AG04449 (cell line): ENCODE measurements around the gene MAPRE2.

Experiments
- CTCF ChIA-PET: fragments of 350-600 bp; formaldehyde crosslinking; extraction: SDS; loops from one replicate; lab custom pipeline; 2021; ENCODE audit warnings: antibody characterized with exemption; lab: Yijun Ruan, JAX
- POLR2A ChIA-PET: fragments of 400-600, 350-600 bp; formaldehyde crosslinking; extraction: SDS; loops from one replicate; lab custom pipeline; 2020; ENCODE audit warnings: antibody characterized with exemption, inconsistent platforms; lab: Yijun Ruan, JAX
- DNase-seq: peaks from one replicate; pipeline ENCODE4 v3.0.0-alpha.2; 2010; ENCODE audit warnings: low read depth, low spot score
- H3K4me3 ChIP-seq: 2 replicates; pipeline ENCODE4 v1.5.1; 2011; ENCODE audit warnings: low read depth, mild to moderate bottlenecking, control low read depth, low read length
- TF ChIP-seq, protein P1 (sequence below): IDR thresholded peaks from one replicate; pipeline ENCODE4 v1.5.1; 2011; ENCODE audit warnings: mild to moderate bottlenecking, moderate library complexity, low read length, control low read depth, inconsistent platforms; ENCODE audit not compliant: insufficient read depth; ENCODE audit errors: missing control alignments

MAPRE2 gene

DNA sequence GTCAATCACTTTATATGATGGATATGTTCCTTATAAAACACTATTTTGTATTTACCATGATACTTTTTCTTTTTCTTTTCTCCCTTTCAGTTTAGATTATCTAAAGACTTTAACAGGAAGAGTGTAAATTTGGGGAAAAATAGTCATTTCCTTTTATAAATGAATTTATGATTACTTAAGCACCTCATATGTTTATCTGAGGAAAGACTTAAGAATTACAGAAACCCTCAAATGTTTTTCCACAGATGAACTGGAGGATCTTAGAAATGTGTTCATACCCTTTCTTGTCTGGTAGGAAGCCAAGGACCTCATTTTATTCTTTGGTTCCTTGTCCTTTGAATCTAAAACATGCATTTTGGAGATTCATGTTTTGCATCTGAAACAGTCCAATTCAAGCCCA, 36.7 kb downstream of the MAPRE2 start:
- CTCF ChIA-PET = interaction anchor here (0.9 kb wide), 1 partner anchor 38 kb away, joined by 3 read pairs; no protein-coding TSS in a partner anchor
- TF ChIP-seq, protein P1, sequence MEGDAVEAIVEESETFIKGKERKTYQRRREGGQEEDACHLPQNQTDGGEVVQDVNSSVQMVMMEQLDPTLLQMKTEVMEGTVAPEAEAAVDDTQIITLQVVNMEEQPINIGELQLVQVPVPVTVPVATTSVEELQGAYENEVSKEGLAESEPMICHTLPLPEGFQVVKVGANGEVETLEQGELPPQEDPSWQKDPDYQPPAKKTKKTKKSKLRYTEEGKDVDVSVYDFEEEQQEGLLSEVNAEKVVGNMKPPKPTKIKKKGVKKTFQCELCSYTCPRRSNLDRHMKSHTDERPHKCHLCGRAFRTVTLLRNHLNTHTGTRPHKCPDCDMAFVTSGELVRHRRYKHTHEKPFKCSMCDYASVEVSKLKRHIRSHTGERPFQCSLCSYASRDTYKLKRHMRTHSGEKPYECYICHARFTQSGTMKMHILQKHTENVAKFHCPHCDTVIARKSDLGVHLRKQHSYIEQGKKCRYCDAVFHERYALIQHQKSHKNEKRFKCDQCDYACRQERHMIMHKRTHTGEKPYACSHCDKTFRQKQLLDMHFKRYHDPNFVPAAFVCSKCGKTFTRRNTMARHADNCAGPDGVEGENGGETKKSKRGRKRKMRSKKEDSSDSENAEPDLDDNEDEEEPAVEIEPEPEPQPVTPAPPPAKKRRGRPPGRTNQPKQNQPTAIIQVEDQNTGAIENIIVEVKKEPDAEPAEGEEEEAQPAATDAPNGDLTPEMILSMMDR = no peak

DNA sequence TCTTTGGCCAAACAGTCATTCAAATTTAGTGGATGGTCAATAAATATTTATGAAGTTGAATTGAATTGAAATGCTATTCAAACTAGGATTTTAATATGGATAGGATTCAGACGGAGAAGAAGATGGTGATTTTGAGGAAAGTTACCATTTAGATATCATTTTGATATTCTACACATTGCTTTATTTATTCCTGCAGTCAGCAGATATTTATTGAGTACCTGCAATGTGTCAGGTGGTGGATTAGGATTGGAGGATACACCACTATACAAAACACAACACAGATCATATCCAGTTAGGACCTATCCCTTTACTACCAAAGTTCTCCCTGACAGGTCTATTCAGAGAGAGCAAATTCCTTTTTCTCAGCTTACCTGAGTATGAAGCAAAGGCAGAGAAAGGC, 38.8 kb downstream of the MAPRE2 start:
- ChIA-PET CTCF (interaction anchor here (1.5 kb wide), 1 partner anchor 64 kb away, joined by 3 read pairs; no protein-coding TSS in a partner anchor), POLR2A (no interaction called here)
- H3K4me3 ChIP-seq = no peak overlapping the region
- DNase-seq = no peak
- TF ChIP-seq, protein P1 = no peak

More for the DNA sequence above, 36.7 kb downstream of the MAPRE2 start:
- POLR2A ChIA-PET = no interaction called here
- no peak overlapping the region for H3K4me3 ChIP-seq
- no peak for DNase-seq

DNA sequence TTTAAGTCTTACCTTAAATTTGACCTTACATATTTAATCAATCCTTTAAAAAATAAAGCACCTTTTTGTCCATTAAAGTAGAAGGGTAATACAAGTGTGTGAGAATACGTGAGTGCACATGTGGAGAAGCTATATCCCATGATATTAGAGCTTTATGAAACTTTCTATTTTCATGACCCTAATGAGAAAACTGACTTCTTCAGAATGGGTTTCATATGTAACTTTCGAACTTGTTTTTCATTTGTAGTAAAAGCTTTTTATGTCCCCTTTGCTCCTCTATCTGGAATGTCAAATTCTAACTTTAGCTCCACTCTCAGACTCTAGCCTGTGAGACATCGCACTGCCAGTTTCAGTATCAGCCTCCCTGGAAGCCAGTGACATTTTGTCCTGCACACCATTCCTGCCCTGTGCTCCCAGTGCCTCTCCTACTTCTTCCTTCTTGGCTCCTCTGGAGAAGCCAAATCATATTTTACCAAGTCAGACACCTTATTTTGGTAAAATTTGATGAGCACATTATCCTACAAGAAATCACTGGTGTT, 42.0 kb downstream of the MAPRE2 start:
- no peak for DNase-seq
- ChIA-PET CTCF (no interaction called here), POLR2A (no interaction called here)
- TF ChIP-seq, protein P1 = no peak
- no peak overlapping the region for H3K4me3 ChIP-seq

DNA sequence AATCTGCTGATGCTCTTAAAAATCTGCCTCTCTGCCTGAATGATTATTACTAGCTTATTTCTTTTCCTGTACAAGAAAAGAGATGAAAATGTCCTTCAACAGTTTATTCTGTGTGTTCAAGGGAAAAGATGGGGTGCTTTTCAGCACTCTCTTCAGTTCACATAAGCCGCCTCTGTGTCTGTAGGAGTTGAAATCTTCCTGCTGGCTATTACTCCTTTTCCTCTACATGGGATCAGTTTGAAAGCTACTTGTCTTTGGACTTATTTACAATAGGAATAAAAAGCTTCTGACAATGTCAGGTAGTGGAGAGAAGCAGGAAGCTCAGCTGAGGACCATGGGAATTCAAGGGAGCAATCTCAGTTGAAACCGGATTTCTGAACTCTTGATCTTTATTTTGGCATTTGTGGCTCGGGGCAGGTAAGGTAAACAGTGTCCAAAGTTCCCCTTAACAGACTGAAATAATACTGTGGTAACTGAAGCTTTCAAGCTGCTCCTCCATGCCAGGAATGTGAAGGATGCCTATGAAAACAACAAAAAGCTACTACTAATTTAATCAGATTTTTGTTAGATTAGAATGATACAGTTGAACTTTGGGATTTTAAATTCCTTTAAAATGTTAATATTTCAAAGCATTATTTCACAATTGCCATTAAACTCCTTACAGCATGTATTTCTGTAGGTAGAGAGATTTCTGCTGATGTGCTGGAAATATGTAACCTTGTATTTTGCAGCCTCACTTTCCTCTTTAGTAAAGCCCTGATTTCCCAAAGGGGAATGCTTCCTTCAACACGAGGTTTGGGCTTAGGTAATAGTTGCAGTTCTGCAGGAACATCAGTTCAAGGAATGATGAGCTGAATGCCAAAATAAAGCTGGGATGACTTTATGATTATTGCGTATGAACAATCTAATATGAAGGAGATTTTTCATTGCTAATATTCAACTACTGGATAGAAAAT, 43.6 kb downstream of the MAPRE2 start:
- CTCF ChIA-PET = interaction anchor here (0.7 to 1.1 kb wide), 3 partner anchors 10 to 218 kb away, joined by 3 read pairs; no protein-coding TSS in a partner anchor
- POLR2A ChIA-PET = no interaction called here
- H3K4me3 ChIP-seq = no peak overlapping the region
- DNase-seq = no peak
- TF ChIP-seq, protein P1 = no peak

DNA sequence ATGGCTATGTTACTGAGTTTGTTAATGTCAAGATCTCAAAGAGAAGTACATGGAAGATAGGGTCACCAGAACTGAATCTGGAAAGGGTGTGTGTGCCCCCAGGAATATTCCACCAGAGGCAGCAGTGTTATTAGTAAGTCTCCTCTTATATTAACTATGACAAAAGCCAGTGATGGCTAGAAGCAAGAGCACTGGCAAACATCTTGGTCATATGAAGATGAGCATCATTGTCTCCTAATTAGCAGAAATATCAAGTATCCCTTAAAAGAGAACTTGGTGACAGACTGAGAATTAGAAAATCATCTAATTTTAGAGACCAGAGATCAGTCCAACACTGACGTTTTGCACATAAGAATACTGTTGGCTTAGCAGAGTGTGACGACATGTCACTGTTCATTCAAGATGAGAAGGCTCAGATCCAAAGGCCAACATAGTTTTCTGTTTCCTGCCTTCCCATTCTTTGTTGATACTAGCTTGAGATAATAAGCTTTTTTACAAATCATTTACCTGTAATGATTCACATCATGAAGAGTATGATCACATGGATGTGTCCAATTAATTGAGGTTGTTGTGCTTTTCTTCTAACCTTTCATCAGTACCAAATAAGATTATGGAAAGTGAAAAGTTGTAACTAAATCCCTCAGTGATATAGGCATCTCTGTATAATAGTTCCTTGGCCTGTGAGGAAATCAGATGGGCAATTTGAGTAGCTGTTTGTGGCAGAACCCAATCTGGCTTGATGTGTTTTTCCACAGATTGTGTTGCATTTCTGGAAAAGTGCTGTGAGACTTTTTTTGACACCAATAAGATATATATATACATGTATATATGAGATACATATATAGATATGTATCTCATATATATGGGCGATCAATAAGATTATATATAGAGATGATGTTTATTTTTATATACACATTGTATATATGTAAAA, 44.5 kb downstream of the MAPRE2 start:
- H3K4me3 ChIP-seq = no peak overlapping the region
- no peak for DNase-seq
- POLR2A ChIA-PET = no interaction called here
- TF ChIP-seq, protein P1 = no peak
- CTCF ChIA-PET = interaction anchor here (0.9 to 1.1 kb wide), 2 partner anchors 56 to 219 kb away, joined by 3 read pairs; no protein-coding TSS in a partner anchor
